NCI-H526 treated with DMSO at 0.1 percent for 48 hours (cell line): ENCODE measurements around the gene ITGAE.

Experiments
- DNase-seq: peaks from one replicate; lab custom pipeline; 2025; lab: John Stamatoyannopoulos, UW

ITGAE gene

GRCh38 chr17:3666516-3666915 is 134.5 kb downstream of the ITGAE start:
- DNase-seq = no peak

DNA sequence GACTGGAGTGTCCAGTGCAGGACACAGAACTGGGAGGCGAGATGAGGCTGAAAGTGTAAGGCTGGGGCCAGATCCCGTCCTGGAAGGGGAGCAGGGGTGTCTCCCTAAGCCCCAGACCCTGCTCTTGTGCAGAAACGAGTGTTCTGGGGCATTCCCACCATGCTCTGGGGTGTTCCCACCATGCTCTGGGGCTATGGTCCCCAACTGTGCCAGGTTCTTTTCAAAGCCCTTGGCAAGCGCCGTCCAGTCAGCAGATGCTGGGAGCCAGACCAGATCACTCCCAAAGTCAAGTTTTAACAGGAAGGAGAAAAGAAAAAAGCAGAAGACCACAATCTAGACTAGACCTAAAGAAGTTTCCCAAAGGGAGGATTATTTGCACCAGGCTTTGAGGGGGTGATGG is 135.2 kb downstream of the ITGAE start:
- no peak for DNase-seq
